Gastrocnemius medialis (tissue), 4 donors: ENCODE measurements around the gene ITGAV. TPM values are rescaled to one million over a fixed set of nuclear protein-coding genes. Genes with fewer than 3 reads are reported as not detected.
"Not testable (repeated sequence)": the region's sequence is repeated elsewhere in the genome, so short reads cannot be mapped to it uniquely, and the experiment has no call there.

Experiments used
- ATAC-seq, 2 donors: fragments of 150-250 bp; one replicate each; pipeline ENCODE4 v1.9.1; 2016
- DNase-seq, 2 donors: peaks; one replicate each; pipeline ENCODE4 v3.0.0-alpha.2; 2019
- H3K27ac ChIP-seq, 4 donors: fragments of 200-600 bp; sonication (generic); 1 replicate in 1 of 4; 2 replicates in 3 of 4; pipeline ENCODE4 v1.5.1; 2016 to 2018; ENCODE audit warnings: mild to moderate bottlenecking in 2 of 4, moderate library complexity in 1 of 4
- H3K27me3 ChIP-seq, 3 donors: fragments of 200-600 bp; sonication (generic) in 2 of 3; 1 replicate in 1 of 3; 2 replicates in 2 of 3; pipeline versions ENCODE4 v1.5.1 to v1.6.0; 2016 to 2019; ENCODE audit warnings: mild to moderate bottlenecking in 1 of 3, moderate library complexity in 1 of 3
- H3K36me3 ChIP-seq, 2 donors: fragments of 200-600 bp; sonication (generic) in 1 of 2; one replicate each; pipeline ENCODE4 v1.5.1; 2017 to 2018
- H3K4me1 ChIP-seq, 2 donors: fragments of 200-600 bp; sonication (generic) in 1 of 2; one replicate each; pipeline ENCODE4 v1.5.1; 2016 to 2017; ENCODE audit warnings: mild to moderate bottlenecking in 2 of 2
- H3K4me3 ChIP-seq, 4 donors: fragments of 200-600 bp; sonication (generic) in 3 of 4; 1 replicate in 1 of 4; 2 replicates in 3 of 4; pipeline ENCODE4 v1.5.1; 2016 to 2019; ENCODE audit warnings: mild to moderate bottlenecking in 2 of 4
- H3K9me3 ChIP-seq, 3 donors: fragments of 200-600 bp; sonication (generic) in 2 of 3; 1 replicate in 1 of 3; 2 replicates in 2 of 3; pipeline ENCODE4 v1.5.1; 2016 to 2019
- POLR2A ChIP-seq, 2 donors: fragments of 450-650 bp; IDR thresholded peaks; one replicate each; pipeline ENCODE4 v1.6.1; 2017; ENCODE audit warnings: antibody characterized with exemption in 2 of 2, mild to moderate bottlenecking in 2 of 2, moderate library complexity in 2 of 2
- in situ Hi-C, 4 donors: fragments of 200-750 bp; cut with MboI; loops; one replicate each; pipeline versions ENCODE4 v1.15.0 to v1.8.0; 2017; ENCODE audit warnings: low sequenced_read_pairs in 4 of 4
- intact Hi-C: fragments of 100-400 bp; cut with DNase I; formaldehyde crosslinking; loops from one replicate; pipeline ENCODE4 v1.15.1; 2023; ENCODE audit warnings: low total_unique reads
- total RNA-seq, 4 donors: library from RNA; depleted of rRNA; stranded (reverse); fragments of >200 nt; gene quantifications; one replicate each; pipeline versions ENCODE4 v1.1.0 to v1.2.3, GENCODE V29; 2016
- TF ChIP-seq, protein P1 (sequence below), 5 experiments: fragments of 450-650 bp in 3 of 5; fragments of 200-600 bp in 2 of 5; sonication (generic) in 2 of 5; IDR thresholded peaks in 4 of 5; conservative IDR thresholded peaks in 1 of 5; 1 replicate in 4 of 5; 2 replicates in 1 of 5; pipeline ENCODE4 v1.5.1; 2016 to 2019; ENCODE audit warnings: antibody characterized with exemption in 5 of 5, mild to moderate bottlenecking in 3 of 5, moderate library complexity in 3 of 5

The ITGAV gene
- total RNA-seq, 4 donors from 2014 or later = 30.0 to 63.1 (median 47.4) TPM

DNA sequence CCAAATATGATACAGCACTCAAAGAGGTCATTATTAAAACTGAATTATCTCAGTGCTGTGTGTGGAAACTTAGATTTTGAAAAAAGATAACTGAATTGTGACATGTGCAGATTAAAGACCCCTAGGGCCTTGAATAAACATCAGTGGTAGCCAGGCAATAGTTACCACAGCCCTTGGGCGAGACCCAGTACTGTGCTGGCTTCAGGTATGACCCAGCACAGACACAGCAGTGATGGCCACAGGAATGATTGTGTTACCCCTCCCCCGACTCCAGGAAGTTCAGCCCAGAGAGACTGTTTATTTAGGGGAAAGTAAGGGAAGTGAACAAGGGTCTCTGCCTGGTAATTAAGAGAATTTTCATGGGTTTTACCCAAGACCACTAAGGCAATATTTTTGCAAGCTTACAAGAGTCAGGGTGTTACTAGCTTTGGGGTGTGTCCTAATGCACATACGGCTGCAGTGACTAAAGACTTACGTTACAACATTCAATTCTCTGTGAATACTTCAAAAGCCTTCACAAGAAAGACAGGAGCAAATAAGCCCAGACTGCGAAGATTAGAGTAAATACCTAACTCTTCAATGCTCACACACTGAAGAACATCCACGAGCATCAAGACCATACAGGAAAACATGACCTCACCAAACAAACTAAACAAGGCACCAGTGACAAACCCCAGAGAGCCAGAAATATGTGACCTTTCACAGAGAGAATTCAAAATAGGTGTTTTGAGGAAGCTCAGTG, 28.2 kb upstream of the ITGAV start:
- ATAC-seq = no peak
- H3K36me3 ChIP-seq = no peaks in the 10 kb centered on the region
- DNase-seq = no peak
- no peak for TF ChIP-seq POLR2A (IDR thresholded peaks at IDR 0.05)
- TF ChIP-seq, protein P1, sequence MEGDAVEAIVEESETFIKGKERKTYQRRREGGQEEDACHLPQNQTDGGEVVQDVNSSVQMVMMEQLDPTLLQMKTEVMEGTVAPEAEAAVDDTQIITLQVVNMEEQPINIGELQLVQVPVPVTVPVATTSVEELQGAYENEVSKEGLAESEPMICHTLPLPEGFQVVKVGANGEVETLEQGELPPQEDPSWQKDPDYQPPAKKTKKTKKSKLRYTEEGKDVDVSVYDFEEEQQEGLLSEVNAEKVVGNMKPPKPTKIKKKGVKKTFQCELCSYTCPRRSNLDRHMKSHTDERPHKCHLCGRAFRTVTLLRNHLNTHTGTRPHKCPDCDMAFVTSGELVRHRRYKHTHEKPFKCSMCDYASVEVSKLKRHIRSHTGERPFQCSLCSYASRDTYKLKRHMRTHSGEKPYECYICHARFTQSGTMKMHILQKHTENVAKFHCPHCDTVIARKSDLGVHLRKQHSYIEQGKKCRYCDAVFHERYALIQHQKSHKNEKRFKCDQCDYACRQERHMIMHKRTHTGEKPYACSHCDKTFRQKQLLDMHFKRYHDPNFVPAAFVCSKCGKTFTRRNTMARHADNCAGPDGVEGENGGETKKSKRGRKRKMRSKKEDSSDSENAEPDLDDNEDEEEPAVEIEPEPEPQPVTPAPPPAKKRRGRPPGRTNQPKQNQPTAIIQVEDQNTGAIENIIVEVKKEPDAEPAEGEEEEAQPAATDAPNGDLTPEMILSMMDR (IDR thresholded peaks at IDR 0.05 in 4 of 5, conservative IDR thresholded peaks at IDR 0.05 in 1 of 5) = no peak
- no peaks in the 10 kb centered on the region for H3K27me3 ChIP-seq
- H3K4me3 ChIP-seq = no peak overlapping the region
- H3K4me1 ChIP-seq = no peaks in the 10 kb centered on the region
- in situ Hi-C loops = no loop called here
- H3K9me3 ChIP-seq = no peaks in the 10 kb centered on the region
- intact Hi-C loops = no loop called here
- no peak overlapping the region for H3K27ac ChIP-seq

DNA sequence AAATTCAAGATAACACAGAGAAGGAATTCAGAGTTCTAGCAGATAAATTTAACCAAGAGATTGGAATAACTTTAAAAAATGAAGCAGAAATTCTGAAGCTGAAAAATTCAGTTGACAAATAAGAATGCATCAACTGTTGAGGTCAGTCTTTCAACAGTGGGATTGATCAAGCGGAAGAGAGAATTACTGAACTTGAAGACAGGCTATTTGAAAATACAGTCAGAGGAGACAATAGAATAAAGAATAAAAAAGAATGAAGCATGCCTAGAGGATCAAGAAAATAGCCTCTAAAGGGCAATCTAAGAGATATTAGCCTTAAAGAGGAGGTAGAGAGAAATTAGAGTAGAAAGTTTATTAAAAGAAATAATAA, 27.7 kb upstream of the ITGAV start:
- in situ Hi-C loops = no loop called here
- Histone ChIP-seq H3K9me3 (no peaks in the 10 kb centered on the region), H3K27me3 (no peaks in the 10 kb centered on the region), H3K4me1 (no peaks in the 10 kb centered on the region), H3K4me3 (no peak overlapping the region), H3K36me3 (no peaks in the 10 kb centered on the region), H3K27ac (no peak overlapping the region)
- no peak for TF ChIP-seq POLR2A (IDR thresholded peaks at IDR 0.05)
- TF ChIP-seq, protein P1 (IDR thresholded peaks at IDR 0.05 in 4 of 5, conservative IDR thresholded peaks at IDR 0.05 in 1 of 5) = no peak
- ATAC-seq (no peak), DNase-seq (no peak)
- intact Hi-C loops = no loop called here

DNA sequence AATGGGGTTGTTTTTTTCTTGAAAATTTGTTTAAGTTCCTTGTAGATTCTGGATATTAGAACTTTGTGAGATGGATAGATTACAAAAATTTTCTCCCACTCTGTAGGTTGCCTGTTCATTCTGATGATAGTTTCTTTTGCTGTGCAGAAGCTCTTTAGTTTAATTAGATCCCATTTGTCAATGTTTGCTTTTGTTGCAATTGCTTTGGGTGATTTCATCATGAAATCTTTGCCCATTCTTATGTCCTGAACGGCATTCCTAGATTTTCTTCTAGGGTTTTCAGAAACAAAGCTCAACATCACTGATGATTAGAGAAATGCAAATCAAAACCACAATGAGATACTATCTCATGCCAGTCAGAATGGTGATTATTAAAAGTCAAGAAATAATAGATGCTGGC, 21.3 kb upstream of the ITGAV start:
- H3K4me1 ChIP-seq, H3K27ac ChIP-seq, intact Hi-C loops, H3K36me3 ChIP-seq, in situ Hi-C loops, DNase-seq, H3K9me3 ChIP-seq, H3K4me3 ChIP-seq, H3K27me3 ChIP-seq, ATAC-seq: not testable (repeated sequence)

DNA sequence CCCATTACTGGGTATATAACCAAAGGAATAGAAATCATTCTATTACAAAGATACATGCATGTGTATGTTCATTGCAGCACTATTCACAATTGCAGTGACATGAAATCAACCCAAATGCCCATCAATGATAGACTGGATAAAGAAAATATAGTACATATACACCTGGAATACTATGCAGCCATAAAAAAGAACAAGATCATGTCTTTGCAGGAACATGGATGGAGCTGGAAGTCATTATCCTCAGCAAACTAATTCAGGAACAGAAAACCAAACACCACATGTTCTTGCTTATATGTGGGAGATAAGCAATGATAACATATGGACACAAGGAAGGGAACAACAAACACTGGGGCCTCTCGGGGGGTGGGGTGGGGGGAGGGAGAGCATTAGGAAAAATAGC, 20.7 kb upstream of the ITGAV start:
- H3K4me3 ChIP-seq, H3K9me3 ChIP-seq, in situ Hi-C loops, intact Hi-C loops, DNase-seq, H3K4me1 ChIP-seq, ATAC-seq, H3K36me3 ChIP-seq, H3K27ac ChIP-seq, H3K27me3 ChIP-seq: not testable (repeated sequence)

DNA sequence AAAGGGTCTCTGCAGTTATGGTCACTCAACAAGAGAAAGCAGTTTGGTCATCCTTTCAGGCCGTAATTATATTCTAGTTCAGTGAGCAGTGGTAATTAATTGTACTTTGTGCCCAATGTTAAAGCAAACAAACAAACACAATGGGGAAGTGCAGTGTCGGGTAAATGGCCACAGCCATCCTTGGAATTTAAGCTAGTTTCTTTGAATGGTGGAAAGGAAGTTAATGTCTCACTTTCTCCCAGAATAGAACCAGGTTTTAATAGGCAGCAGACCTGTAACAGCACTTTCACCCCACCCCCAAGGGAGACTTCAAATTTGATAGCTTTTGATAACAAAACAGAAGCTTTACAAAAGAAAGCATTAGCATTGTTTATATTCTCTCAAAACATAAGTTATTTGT, 20.0 kb upstream of the ITGAV start:
- ATAC-seq (no peak), DNase-seq (no peak)
- no peak overlapping the region for H3K27ac ChIP-seq
- no peak overlapping the region for H3K4me3 ChIP-seq
- intact Hi-C loops = no loop called here
- in situ Hi-C loops = no loop called here
- TF ChIP-seq, protein P1 (IDR thresholded peaks at IDR 0.05 in 4 of 5, conservative IDR thresholded peaks at IDR 0.05 in 1 of 5) = no peak
- no peak for TF ChIP-seq POLR2A (IDR thresholded peaks at IDR 0.05)
- no peaks in the 10 kb centered on the region for H3K27me3 ChIP-seq
- H3K9me3 ChIP-seq = no peaks in the 10 kb centered on the region
- no peaks in the 10 kb centered on the region for H3K36me3 ChIP-seq
- no peaks in the 10 kb centered on the region for H3K4me1 ChIP-seq

DNA sequence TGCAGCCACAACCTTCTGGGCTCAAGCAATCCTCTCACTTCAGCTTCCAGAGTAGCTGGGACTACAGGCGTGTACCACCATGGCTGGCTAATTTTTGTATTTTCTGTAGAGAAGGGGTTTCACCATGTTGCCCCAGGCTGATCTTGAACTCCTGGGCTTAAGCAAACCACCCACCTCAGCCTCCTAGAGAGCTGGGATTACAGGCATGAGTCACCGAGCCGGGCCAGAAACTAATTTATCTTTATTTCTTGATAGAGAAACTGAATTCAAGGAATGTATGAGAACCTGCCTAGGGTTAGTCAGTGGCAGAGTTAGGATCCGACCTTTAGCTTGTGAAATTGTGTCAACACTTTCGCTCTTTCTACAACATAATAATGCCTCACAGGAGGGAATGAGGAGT, 19.3 kb upstream of the ITGAV start:
- Histone ChIP-seq H3K9me3 (no peaks in the 10 kb centered on the region), H3K4me1 (no peaks in the 10 kb centered on the region), H3K27me3 (no peaks in the 10 kb centered on the region), H3K27ac (no peak overlapping the region), H3K4me3 (no peak overlapping the region), H3K36me3 (no peaks in the 10 kb centered on the region)
- intact Hi-C loops = no loop called here
- ATAC-seq = no peak
- no peak for DNase-seq
- in situ Hi-C loops = no loop called here
- TF ChIP-seq, protein P1 (IDR thresholded peaks at IDR 0.05 in 4 of 5, conservative IDR thresholded peaks at IDR 0.05 in 1 of 5) = no peak
- no peak for TF ChIP-seq POLR2A (IDR thresholded peaks at IDR 0.05)
